Measurements from ENCODE around the gene CFAP45.

The CFAP45 gene

GRCh38 chr1:159845751-159846629 lies 54.0 kb downstream of the CFAP45 start:
- no peak for DNase-seq

GRCh38 chr1:159843459-159843858 lies 56.5 kb downstream of the CFAP45 start:
- no peak for DNase-seq

- no peak for DNase-seq
Measured at GRCh38 chr1:159841749-159842148, 58.2 kb downstream of the CFAP45 start.

GRCh38 chr1:159839116-159839849 lies 60.7 kb downstream of the CFAP45 start:
- DNase-seq, result no peak

GRCh38 chr1:159838715-159839114 lies 61.2 kb downstream of the CFAP45 start:
- no peak for DNase-seq

GRCh38 chr1:159835862-159836525 lies 64.0 kb downstream of the CFAP45 start:
- DNase-seq, result no peak

GRCh38 chr1:159835356-159835755 lies 64.6 kb downstream of the CFAP45 start:
- no peak for DNase-seq

- DNase-seq, result no peak
Measured at GRCh38 chr1:159832309-159832708, 67.7 kb downstream of the CFAP45 start.

GRCh38 chr1:159831412-159832141 lies 68.4 kb downstream of the CFAP45 start:
- DNase-seq, result no peak

GRCh38 chr1:159830722-159831121 lies 69.2 kb downstream of the CFAP45 start:
- DNase-seq, result no peak

GRCh38 chr1:159829822-159830465 lies 70.0 kb downstream of the CFAP45 start:
- no peak for DNase-seq

- DNase-seq, result no peak
Measured at GRCh38 chr1:159829273-159829634, 70.7 kb downstream of the CFAP45 start.

- DNase-seq, result no peak
Measured at GRCh38 chr1:159828581-159829272, 71.2 kb downstream of the CFAP45 start.

- no peak for DNase-seq
Measured at GRCh38 chr1:159828176-159828575, 71.8 kb downstream of the CFAP45 start.

GRCh38 chr1:159827549-159827948 lies 72.4 kb downstream of the CFAP45 start:
- DNase-seq, result no peak

GRCh38 chr1:159827102-159827490 lies 72.9 kb downstream of the CFAP45 start:
- DNase-seq, result no peak

- peak; percentile 69 for DNase-seq
Measured at GRCh38 chr1:159826441-159827101, 73.4 kb downstream of the CFAP45 start, which contains the start of gene SLAMF8. Gene SLAMF8, plus strand, starts transcription at chr1:159826873. Its CDS starts 26 bp downstream, at chr1:159826899.

- DNase-seq, result no peak
Measured at GRCh38 chr1:159825564-159825963, 74.4 kb downstream of the CFAP45 start.

GRCh38 chr1:159823406-159823805 lies 76.6 kb downstream of the CFAP45 start:
- no peak for DNase-seq
